ENCODE measurements around the gene AGT. TPM values are rescaled to one million over a fixed set of nuclear protein-coding genes. Genes with fewer than 3 reads are reported as not detected.

AGT gene
- total RNA-seq, 1 donor from 2014 or later: 6.3 TPM

DNA sequence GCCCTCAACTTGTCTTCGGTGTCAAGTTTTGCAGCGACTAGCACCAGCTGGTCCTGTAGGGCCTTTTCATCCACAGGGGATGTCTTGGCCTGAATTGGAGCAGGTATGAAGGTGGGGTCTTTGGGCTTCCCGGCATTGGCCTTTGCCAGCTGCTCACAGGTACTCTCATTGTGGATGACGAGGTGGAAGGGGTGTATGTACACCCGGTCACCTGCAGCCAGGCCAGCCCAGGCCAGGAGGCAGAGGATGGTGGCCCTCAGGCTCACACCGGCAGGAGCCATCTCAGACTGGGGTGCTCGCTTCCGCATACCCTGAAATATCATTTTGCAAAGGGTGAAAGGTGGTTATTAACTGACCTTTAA lies 3.4 kb downstream of the AGT start:
- peaks cover 3% of the 10 kb centered on the region for H3K27me3 Mint-ChIP-seq (ENCODE audit: unreplicated experiment)
- no peaks in the 10 kb centered on the region for H3K36me3 Mint-ChIP-seq (ENCODE audit: unreplicated experiment)
- no peak overlapping the region for H3K4me3 Mint-ChIP-seq (ENCODE audit: unreplicated experiment)
- no peak overlapping the region for H3K27ac Mint-ChIP-seq (ENCODE audit: unreplicated experiment)
- TF ChIP-seq, protein P1, sequence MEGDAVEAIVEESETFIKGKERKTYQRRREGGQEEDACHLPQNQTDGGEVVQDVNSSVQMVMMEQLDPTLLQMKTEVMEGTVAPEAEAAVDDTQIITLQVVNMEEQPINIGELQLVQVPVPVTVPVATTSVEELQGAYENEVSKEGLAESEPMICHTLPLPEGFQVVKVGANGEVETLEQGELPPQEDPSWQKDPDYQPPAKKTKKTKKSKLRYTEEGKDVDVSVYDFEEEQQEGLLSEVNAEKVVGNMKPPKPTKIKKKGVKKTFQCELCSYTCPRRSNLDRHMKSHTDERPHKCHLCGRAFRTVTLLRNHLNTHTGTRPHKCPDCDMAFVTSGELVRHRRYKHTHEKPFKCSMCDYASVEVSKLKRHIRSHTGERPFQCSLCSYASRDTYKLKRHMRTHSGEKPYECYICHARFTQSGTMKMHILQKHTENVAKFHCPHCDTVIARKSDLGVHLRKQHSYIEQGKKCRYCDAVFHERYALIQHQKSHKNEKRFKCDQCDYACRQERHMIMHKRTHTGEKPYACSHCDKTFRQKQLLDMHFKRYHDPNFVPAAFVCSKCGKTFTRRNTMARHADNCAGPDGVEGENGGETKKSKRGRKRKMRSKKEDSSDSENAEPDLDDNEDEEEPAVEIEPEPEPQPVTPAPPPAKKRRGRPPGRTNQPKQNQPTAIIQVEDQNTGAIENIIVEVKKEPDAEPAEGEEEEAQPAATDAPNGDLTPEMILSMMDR (IDR thresholded peaks at IDR 0.05; ENCODE audit: partially characterized antibody, unreplicated experiment): no peak
- H3K4me1 Mint-ChIP-seq (ENCODE audit: low read depth, unreplicated experiment): peaks cover 13% of the 10 kb centered on the region
- no peak for DNase-seq
- H3K9me3 Mint-ChIP-seq (ENCODE audit: unreplicated experiment): peaks cover 11% of the 10 kb centered on the region

DNA sequence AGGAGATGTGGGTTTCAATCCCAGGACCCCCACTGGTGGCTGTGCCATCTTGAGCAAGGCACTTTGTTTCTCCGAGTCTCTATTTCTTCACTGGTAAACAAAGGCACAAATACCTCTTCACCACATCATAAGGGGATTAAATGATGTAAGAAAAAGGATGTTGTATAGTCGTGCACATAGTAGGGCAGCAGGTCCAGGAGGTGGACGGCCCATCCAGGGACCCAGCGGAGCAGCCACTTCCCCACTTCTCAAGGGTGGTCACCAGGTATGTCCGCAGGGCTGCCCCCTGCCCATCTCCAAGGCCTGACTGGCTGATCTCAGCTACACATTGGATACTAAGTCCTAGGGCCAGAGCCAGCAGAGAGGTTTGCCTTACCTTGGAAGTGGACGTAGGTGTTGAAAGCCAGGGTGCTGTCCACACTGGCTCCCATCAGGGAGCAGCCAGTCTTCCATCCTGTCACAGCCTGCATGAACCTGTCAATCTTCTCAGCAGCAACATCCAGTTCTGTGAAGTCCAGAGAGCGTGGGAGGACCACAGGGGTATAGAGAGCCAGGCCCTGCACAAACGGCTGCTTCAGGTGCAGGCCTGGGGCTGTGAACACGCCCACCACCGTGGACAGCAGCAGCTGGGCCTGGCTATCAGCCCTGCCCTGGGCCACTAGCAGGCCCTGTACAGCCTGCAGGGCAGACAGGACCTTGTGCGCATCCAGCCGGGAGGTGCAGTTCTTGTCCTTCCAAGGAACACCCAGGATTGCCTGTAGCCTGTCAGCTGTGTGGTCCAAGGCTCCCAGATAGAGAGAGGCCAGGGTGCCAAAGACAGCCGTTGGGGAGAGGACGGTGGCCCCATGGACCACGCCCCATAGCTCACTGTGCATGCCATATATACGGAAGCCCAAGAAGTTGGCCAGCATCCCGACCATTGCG lies 4.0 kb downstream of the AGT start:
- no peak overlapping the region for H3K4me3 Mint-ChIP-seq (ENCODE audit: unreplicated experiment)
- TF ChIP-seq, protein P1 (IDR thresholded peaks at IDR 0.05; ENCODE audit: partially characterized antibody, unreplicated experiment): no peak
- no peak for DNase-seq
- H3K27ac Mint-ChIP-seq (ENCODE audit: unreplicated experiment): no peak overlapping the region
- H3K27me3 Mint-ChIP-seq (ENCODE audit: unreplicated experiment): peaks cover 3% of the 10 kb centered on the region
- peaks cover 6% of the 10 kb centered on the region for H3K36me3 Mint-ChIP-seq (ENCODE audit: unreplicated experiment)
- H3K9me3 Mint-ChIP-seq (ENCODE audit: unreplicated experiment): peaks cover 11% of the 10 kb centered on the region
- peaks cover 13% of the 10 kb centered on the region for H3K4me1 Mint-ChIP-seq (ENCODE audit: low read depth, unreplicated experiment)

DNA sequence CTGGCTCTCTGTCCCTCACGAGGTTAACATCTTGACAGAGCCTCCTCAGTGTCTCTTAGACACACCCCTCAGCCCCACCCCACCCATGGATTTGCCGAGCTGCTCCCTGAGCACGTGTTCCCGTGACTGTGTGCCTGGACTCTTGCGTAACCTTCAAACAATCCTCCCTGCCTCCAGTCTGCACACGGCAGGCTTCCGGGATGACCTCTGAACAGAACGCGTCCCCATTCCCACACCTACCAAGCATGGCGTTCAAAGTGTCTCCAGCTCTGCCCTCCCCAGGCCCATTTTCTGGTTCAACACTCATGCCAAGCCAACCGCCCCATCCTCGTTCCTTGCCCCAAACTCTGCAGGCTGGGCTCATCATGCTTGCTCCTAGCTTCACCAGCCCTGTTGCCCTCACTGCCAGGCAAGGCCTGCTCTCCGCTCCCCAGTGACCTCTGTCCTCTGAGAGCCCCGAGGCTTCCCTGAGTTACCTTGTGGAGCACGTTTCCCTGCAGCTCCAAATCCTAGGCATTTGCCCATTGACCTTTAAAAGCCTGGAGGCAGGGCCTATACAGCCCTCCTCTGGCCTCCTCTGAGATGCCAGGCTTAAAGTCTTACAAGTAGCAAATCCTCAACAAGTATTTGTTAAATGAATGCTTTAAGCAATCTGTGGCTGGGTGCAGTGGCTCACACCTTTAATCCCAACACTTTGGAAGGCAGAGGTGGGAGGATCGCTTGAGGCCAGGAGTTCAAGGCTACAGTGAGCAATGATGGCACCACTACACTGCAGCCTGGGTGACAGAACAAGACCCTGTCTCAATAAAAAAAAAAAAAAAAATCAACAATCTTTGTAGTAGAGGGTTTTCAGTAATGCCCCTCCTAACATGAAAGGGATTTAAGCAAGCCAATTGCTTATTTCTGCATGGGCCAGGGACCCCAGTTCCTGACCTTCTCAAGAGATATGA lies 5.0 kb downstream of the AGT start:
- Mint-ChIP-seq H3K4me1 (ENCODE audit: low read depth, unreplicated experiment) (peaks cover 4% of the 10 kb centered on the region), H3K27ac (ENCODE audit: unreplicated experiment) (no peak overlapping the region)

DNA sequence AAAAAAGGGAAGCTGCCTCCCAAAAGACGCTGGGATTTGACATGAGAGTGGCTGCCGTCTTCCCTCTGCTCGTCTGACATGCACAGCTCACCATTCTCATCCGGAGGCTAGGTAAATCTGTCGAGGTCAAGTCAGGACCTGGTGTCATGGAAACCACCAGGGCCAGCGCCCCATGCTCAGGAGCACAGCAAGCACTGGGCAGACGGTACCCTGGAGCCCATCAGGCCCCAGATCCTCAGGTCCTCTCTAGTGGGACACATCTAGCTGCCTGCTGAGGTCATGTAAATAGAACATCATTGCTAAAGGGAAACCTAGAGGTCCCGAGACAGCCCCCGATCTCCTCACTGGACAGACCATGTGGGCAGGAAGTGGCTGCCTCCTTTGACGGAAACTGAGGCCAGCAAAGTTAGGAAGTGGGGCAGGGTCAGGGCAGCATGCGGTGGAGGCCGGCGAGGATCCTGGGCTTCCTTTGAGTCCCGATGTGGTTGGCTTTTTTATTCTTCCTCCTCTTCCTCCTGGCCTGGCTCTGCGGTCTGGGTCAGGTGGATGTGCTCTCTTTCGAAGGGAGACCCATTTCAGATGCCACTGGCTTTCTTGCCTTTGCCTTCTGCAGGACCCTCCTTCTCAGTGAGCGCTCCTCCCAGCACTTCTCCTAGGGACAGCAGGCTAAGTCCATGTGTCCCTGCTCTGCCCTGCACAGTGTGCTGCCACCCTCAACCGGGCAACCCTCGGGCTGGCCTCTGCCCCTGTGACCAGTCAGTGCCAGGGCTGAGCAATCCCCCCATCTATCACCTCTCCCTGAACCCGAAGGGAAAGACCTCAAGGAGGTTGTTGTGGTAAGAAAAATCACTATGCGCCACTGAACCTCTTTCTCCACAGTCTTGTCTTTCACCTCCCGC lies 5.9 kb downstream of the AGT start:
- H3K36me3 Mint-ChIP-seq (ENCODE audit: unreplicated experiment): peaks cover 8% of the 10 kb centered on the region
- H3K4me1 Mint-ChIP-seq (ENCODE audit: low read depth, unreplicated experiment): peaks cover 3% of the 10 kb centered on the region
- H3K27me3 Mint-ChIP-seq (ENCODE audit: unreplicated experiment): peaks cover 3% of the 10 kb centered on the region
- TF ChIP-seq, protein P1 (IDR thresholded peaks at IDR 0.05; ENCODE audit: partially characterized antibody, unreplicated experiment): no peak
- DNase-seq: no peak
- H3K4me3 Mint-ChIP-seq (ENCODE audit: unreplicated experiment): no peak overlapping the region
- no peak overlapping the region for H3K27ac Mint-ChIP-seq (ENCODE audit: unreplicated experiment)
- H3K9me3 Mint-ChIP-seq (ENCODE audit: unreplicated experiment): peaks cover 10% of the 10 kb centered on the region

More for the DNA sequence above, 5.0 kb downstream of the AGT start:
- DNase-seq: no peak
- Mint-ChIP-seq H3K4me3 (ENCODE audit: unreplicated experiment) (no peak overlapping the region), H3K36me3 (ENCODE audit: unreplicated experiment) (peaks cover 8% of the 10 kb centered on the region), H3K9me3 (ENCODE audit: unreplicated experiment) (peaks cover 11% of the 10 kb centered on the region), H3K27me3 (ENCODE audit: unreplicated experiment) (peaks cover 3% of the 10 kb centered on the region)
- TF ChIP-seq, protein P1 (IDR thresholded peaks at IDR 0.05; ENCODE audit: partially characterized antibody, unreplicated experiment): no peak
